NCI-H82 treated with DMSO at 0.1 percent for 48 hours (cell line): ENCODE data around the gene CHCHD6.

Experiments
- DNase-seq: peaks from one replicate; lab custom pipeline; 2025; ENCODE audit not compliant: unreplicated experiment; lab: John Stamatoyannopoulos, UW

The CHCHD6 gene

DNA sequence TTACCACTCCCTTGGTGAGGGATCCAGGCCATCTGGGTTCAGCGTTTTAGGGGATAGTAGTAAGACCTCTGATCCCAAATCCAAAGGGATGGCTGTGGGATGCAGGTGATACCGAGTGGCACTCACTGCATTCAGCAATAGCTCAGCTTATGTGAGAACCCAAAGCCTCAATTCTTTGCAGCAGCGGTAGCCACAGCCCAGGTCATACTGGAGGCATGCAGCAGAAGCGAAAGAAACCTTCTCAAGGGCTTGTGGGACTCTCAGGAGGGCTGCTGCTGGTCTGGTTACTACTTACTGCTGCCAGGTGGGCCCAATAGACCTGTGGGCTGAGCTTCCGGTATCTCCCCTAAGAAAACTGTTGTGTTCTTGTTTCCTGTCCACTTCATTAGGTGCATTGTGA lies 38.0 kb downstream of the CHCHD6 start:
- no peak for DNase-seq

DNA sequence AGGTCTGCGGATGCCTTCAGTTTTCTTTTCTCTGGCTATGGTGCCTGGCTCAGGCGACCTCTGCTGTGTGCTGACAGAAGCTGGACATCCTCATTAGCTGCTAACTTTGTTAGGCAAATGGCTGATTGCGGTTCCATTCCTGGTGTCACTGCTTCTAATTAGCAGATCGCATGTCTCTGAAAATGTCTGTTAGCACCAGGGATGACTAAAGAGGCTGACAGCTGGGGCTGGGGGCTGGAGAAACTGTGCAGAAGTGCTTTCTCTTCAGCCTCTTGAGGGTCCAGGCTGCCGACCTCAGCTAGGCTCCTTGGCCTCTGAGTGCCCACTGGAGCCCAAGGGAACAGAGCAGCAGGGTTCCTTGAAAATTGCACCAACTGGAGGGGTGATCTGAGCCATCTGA lies 39.3 kb downstream of the CHCHD6 start:
- no peak for DNase-seq

DNA sequence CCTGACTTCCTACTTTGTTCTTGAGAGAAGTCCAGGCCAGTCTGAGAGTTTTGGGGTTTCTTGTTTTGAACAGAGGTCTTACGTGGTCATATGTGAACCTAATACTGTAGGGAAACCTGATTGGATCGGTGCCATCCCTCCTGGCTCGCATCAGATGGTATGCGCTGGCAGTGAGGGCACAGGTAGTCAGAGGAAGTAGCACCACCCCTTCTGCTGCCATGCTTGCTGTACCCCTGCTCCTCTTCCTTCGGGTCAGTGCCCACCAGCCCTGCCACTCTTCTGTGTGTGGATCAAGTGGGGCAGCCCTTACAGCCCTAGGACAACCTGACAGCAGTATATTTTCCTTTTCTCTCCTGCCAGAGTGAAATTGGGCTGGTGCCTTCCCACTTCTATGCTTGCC lies 39.7 kb downstream of the CHCHD6 start:
- DNase-seq = no peak

DNA sequence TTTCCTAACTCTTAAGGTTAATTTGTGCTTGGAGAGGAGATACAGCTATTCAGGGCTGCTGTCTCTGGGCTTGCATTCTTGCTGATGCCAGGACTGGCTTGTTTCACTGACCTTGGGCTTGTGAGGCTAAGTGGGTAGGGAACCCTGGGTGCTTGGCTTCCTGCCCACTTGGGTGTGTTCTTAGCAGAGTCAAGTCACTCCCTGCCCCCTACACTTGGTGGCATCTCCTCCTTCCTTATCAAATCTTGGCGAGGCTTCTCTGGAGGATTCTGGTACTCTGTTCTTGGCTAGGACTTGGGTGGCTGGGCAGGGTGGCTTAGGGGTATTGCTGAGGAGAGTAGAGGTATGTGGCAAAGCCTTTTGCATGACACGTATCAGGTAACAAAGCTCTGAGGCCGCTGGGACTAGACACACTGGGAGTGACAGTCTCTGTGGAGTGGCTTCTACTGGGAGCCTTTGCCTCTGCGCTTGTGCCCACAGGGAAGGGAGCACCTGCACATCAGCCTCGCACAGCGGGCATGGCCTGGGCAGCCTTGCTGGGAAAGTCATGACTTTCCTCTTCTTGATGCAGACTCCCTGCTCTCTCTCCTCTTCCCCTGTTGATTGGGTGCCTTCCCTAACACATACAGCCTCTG lies 41.8 kb downstream of the CHCHD6 start:
- DNase-seq = no peak

DNA sequence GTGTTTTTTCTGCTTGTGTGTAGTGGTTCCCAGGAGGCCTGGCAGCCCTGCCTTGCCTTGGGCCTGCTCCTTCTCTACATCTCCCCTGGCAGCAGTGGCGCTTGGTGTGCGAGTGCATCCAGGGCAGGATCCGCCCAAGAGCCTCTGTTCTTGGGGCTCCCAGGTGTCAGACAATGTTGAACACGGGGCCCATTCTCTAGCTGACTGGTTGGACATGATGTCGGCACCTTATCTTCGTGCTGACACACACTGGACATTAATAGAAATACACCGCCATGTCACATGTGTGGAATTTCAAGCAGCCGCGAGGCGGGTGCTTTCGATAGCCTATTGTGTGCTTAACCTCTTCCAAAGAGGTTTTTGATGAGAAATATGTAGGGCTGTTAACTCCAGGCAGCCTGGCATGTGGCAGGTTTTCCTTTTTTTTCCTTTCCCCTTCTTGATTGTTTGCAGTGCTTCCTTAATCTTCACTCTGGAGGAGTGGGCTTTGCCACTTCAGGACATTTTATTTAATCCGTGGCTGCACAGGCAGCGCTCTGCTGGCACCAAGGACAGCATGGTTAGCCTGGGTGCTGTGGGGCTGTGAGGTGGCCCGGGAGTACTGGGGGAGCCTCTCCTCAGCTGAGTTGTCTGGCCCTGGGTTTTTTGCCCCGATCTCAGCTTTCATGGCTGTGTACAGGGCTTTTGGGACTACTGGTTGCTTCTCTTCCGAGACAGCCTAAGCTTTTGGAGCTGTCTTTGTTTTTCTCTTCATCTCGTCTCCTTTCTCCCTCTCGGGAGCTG lies 42.5 kb downstream of the CHCHD6 start:
- no peak for DNase-seq

DNA sequence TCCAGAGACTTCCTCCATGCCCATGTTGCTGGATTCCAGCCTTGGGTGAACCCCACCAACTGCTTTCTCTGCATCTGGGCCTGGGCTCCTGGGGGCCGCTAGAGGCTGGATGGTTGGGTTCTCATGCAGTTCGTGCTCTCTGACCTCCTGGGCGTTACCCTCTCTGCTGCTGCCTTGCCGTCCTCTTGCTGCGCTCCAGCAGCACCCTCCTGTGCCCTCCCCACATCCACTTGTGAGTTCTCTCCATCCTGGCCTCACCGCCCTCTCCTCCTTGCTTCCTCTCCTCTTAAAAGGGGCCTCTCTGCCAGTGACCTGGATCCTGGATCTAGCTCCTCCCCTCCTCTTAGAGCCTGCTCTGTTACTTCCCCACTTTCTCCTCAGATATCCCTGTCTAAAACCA lies 43.7 kb downstream of the CHCHD6 start:
- DNase-seq = no peak

DNA sequence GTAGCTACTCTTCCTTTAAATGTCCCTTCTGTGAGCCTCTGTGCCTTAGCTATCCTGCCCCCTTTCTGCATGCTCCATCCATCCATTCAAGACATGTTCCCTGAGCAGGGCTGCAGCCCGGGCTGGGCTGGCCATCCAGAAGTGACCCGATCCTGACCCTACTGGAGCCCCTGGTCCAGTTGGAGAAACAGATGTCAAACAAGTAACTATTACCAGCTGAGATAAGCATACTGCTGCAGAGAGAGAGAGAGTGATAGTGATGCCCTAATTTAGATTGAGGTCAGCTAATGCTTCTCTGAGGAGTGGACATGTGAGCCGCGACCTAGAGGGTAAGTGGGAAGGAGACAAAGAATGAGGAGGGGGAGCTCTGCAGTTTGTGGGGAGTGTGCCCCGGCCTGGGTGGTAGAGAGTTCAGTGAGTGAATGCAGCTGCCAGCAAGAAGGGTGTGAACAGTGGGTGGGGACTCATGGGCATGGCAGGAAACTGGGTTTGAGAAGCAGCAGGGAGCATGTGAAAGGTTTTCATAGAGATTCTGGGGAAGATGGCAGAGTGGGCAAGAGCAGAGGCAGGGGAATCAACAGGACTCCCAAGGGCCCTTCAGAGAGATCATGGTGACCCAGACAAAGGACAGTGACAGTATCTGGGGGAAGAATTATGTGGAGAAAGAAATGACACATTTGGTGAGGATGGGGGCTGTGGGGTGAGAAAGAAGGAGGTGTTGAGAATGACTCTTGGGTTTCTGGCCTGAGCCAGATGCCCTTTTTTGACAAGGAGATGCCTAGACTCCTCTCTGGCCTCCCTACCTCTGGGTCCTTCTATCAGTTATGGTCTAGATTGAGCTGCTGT lies 44.9 kb downstream of the CHCHD6 start:
- DNase-seq = no peak

DNA sequence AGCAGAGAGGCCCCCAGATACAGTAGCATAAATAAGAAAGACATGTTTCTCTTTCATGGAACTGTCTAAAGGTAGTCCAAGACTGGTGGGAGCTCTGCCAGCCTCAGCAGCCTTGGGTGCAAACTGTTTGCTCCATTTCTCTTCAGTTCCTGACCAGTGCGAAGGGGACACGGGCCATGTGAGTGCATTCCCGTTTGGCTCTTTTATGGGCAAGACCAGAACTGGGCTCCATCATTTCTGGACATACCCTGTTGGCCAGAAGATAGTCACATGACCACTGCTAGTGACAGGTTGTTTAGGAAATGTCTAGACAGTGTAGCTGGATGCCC lies 45.5 kb downstream of the CHCHD6 start:
- DNase-seq = no peak

DNA sequence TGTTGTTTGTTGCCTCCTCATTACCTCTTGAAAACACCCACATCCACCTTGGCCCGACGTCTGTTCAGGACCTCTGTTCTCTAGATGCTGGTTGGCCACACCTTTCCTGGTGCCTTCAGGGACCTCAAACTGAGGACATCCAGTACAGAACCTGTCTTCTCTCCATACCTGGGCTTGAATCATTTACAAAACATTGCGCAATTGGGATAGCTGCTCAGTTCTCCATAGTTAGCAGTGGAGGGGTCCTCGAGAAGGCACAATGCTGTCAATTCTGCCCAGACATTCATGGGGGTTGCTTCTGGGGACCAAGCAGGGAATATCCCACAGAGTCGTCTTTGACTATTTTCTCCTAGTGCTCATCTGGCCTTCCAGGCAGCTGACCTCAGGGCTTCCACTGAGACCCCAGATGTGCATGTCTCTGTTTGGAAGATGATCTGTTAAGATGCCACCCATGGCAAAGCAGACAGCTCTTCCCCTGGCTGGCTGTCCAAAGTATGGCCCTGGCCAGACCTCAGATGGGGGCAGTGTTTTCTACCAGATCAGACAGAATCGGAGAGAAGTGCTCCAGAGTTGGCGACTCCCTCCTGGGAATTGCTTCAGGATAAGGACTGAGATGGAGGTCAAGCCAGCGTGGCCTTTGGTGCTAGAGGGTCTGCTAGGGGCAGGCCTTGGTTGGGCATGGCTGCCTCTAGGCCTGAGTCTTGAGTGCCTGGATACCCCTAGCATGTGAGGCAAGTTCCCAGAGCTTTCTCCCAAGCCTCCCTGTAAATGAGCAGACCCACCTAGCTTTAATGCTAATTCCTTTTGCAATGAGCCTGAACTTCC lies 46.1 kb downstream of the CHCHD6 start:
- DNase-seq = no peak

DNA sequence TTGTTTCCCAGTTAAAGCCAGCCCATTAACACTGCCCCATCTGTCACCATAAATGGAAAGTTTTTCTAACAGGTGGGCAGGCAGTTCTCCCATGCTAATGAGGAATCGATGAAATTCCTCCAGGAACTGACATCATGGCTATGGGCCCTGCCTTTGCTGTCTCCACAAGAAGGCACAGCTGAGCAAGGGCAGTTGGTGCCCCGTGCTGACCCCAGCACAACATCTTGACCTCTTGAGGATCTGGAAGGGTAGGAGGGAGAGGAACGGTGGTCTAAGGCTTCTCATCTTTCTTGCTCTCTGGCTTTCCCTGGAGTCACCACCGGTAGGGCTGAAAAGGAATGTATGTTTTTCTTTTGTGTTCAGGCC lies 46.7 kb downstream of the CHCHD6 start:
- DNase-seq = peak; percentile 38

DNA sequence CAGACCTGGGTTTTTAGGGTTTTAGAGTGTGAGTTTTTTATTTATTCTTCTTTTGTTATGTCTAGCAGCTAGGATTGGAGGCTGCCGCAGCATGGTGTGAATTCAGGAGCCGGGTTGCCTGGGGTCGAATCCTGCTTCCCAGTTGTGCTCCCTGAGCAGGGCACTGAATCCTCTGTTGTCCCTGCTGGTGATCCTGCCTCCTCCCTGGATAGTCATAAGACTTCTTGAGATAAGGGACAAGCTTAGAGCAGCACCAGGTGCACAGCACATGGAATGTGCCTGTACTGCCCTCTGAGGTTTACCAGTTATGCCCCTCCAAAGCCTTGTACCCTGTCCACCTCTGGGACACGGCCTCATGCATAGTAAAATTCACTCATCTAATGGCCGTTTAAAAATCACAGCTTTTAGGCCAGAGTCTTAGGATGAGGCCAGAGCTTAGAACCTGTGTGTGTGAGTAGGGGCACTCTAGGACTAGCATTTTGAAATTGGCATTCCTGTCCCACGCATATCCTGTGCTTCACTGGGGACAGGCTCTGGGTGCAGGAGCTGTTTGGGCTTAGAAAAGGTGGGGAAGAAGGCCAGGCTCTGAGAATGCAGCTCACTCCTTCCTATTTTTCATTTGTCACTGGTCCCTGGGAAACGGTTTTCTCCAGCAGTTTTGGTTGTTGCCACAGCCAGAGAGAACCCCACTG lies 47.7 kb downstream of the CHCHD6 start:
- DNase-seq = no peak

DNA sequence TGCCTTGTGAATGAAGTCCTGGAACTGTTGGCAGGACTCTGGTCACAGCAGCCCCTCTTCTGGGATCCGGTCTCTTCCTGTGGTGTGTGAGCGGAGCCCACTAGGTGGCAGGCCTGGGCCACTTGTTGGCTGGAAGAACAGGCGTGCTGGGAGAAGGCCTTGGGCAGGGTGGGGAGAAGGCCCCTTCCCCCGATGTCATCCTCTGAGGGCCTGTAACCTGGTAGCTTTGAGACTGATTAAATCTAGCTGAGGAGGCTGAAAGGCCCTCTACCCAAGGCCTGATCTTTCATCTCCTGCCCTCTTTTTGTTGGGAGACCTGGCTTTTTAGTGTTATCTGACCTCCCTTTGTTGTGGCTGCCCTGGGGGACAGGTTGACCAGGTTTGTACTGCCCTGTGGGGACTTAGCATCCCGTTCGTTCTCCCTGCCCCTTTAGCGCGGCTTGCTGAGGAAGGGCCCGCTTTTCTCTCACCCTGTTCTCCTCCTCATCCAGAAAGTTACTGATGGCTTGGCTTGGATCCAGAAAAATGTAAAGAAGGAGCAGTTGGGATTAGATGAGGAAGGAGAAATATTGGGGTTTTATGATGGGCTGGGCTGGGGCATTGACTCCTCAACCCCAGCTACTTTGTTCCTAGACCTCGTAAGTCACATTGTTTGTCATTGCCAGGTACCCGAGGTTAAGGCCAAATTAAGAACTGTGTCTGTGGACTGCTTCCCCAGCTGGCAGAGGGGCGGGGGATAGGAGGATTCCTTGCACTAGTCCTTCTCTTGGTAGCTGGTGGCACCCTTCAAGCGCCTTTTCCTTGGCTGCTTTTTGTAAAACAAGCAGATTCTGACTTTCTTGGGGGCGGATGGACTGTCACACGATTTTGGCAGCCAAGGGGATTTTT lies 48.5 kb downstream of the CHCHD6 start:
- DNase-seq = peak; percentile 51

DNA sequence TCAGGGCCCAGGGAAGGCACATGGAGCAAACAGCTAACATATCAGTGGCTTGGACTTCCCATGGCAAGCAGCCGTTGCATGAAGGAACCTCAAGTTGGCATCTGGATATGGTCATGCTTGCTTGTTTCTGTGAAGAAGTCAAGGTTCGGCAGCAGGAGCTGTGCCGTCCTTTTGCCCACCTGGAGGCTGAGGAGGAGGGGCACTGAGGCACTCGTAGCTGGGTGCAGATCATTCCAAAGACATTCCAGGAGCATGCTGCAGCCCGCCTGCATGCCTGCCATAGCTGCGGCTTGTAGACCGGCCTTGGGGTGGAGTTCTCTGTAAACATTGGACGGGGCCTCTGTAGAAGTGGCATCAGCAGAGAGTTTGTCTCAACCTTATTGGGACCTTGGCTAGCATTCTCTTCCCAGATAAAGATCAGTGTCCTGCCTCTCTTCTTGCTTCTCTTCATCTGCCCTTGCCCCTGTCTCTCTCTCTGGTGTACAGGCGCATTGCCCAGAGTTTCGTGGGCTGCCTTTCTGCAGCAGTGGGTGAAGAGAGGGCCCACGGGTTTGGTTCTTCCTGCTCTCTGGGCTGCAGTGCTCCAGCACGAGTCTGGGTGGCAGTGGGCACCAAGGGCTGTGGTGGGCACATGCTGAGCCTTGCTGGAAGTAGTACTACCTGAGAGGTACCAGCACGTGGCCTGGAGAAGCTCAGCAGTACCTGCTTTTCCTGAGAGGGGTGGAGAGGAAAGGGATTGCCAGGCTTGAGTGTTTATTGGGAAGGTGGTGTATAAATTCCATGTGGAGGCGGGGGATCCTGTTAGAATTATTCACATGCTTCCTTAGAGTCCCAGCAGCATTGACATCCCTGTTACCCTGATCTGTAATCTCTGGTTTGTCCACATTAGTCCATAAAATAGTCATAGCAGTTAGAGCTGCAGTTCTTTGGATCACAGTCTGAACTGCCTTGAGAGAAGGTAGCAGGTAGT lies 49.4 kb downstream of the CHCHD6 start:
- no peak for DNase-seq

DNA sequence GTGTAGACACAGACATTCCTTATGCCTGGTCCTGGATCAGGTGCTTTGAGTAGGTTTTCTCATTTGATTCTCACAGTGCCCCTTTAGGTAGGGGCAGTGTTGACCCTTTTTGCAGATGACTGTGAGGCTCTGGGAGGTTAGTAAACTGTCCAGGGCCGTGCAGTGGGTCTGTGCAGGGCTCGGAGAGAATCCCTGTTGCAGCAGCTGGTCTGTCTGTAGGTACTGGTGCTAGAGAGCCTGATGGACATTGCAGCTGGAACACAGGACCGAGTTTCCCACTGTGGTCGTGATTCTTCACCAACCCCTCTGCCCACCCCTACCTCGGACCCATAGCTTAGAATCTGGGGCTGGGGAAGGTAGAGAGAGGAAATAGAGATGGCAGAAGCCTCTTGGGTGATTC lies 51.8 kb downstream of the CHCHD6 start:
- no peak for DNase-seq

DNA sequence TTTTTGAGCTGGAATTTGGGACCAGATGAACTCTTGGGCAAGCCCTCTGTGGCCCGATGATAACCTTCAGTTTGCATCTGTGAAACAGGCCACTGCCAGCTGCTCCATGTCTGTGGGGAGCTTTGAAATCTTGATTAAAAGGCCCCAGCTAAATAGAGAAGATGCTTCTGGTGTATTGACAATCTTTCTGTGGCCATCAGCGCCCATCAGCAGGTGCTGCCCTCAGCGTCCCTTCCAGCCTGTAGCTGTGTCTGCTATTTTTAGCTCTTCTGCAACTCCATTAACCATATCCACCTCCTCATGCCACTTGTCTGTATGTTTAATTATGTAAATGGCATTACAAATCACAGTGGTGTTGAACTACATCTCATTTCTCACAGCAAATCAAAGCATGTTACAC lies 54.0 kb downstream of the CHCHD6 start:
- no peak for DNase-seq

DNA sequence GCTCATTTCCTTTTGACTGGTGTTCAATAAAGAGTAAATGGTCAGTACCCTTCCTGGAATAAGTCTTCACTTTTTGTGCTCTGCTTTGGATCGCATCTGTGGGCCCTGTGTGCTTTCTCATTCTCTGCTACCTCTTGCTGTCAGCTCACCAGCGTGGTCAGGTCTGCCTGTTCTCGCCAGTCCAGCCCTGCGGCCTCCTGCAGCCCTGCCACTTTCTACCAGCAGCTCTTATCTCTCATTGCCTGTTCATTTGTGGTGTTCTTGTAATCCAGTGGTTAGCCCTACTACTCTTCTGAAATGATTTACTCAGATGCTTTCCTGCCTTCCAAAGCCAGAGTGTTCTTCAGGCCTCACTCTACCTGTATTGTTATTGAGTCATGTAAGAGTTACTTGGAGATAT lies 54.8 kb downstream of the CHCHD6 start:
- DNase-seq = no peak

DNA sequence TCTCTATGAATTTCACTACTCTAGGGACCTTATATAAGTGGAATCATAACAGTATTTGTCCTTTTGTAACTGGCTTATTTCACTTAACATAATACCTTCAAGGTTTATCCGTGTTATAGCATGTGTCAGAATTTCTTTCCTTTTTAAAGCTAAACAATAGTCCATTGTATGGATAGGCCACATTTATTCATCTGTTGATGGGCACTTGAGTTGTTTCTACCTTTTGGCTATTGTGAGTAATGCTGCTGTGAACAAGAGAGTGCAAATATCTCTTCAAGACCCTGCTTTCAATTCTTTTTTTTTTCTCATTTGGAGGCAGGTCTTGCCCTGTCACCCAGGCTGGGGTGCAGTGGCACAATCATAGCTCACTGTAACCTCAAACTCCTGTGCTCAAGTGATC lies 56.5 kb downstream of the CHCHD6 start:
- no peak for DNase-seq

DNA sequence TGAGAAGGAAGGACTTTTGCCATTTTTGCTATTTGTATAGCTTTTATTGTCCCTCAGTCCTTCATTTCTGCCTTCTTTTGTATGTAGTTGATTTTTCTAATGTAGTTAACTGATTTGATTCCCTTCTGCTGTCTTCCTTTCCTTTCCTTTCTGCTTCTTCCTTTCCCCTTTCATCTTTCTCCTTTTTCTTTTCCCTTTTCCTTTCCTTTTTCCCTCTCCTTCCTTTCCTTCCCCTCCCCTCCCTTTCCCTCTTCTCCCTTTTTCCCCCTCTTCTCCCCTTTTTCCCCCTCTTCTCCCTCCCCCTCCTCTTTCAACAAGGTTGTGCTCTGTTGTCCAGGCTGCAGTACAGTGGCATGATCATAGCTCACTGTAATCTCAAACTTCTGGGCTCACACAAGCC lies 59.0 kb downstream of the CHCHD6 start:
- DNase-seq = no peak
